ENCODE data around the gene AKAP6.
"Not testable (repeated sequence)": the region's sequence is repeated elsewhere in the genome, so short reads cannot be mapped to it uniquely, and the experiment has no call there.

Gene AKAP6

DNA sequence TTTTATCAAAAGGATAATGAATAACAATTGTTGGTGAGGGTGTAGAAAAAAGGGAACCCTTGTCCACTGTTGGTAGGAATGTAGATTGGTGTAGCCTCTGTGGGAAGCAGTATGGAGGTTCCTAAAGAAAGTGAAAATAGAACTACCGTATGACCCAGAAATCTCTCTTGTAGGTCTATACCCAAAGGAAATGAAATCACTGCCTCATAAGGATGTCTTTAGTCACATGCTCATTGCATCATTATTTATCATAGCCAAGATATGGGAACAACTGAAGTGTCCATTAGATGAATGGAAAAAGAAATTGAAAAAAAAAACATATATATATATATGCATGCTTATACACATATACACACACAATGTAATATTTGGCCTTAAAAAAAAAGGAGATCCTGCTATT is 450.7 kb downstream of the AKAP6 start:
- in situ Hi-C loops (cut with HindIII; ENCODE audit: low sequenced_read_pairs), result no loop called here

GRCh38 chr14:32784405-32784804 is 455.3 kb downstream of the AKAP6 start:
- in situ Hi-C loops (cut with HindIII; ENCODE audit: low sequenced_read_pairs), result no loop called here

GRCh38 chr14:32785585-32785984 is 456.5 kb downstream of the AKAP6 start:
- in situ Hi-C loops (cut with HindIII; ENCODE audit: low sequenced_read_pairs), result no loop called here

- in situ Hi-C loops (cut with HindIII; ENCODE audit: low sequenced_read_pairs), result no loop called here
Measured at GRCh38 chr14:32786886-32787285, 457.8 kb downstream of the AKAP6 start.

DNA sequence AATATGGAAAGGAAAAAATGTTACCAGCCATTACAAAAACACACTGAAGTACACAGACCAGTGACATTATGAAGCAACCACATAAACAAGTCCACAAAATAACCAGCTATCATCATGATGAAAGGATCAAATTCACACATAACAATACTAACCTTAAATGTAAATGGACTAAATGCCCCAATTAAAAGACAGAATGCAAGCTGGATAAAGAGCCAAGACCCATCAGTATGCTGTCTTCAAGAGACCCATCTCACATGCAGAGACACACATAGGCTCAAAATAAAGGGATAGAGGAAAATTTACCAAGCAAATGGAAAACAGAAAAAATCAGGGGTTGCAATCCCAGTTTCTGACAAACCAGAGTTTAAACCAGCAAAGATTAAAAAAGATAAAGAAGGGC is 463.9 kb downstream of the AKAP6 start:
- in situ Hi-C loops (cut with HindIII; ENCODE audit: low sequenced_read_pairs), result not testable (repeated sequence)

DNA sequence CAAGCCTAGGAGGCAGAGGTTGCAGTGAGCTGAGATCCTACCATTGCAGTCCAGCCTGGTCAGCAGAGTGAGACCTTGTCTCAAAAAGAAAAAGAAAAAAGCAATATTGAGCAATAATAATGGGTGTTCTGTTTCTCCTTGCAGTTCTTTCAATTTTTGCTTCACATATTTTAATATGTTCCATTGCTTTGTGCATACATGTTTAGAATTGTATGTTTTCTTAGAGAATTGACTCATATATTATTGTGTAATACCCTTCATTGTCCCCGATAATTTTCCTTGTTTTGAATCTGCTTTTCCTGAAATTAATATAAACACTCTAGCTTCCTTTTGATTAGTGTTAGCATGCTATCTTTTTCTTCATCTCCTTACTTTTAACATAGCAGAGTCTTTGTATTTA is 471.2 kb downstream of the AKAP6 start:
- in situ Hi-C loops (cut with HindIII; ENCODE audit: low sequenced_read_pairs), result no loop called here

GRCh38 chr14:32802295-32802694 is 473.2 kb downstream of the AKAP6 start:
- in situ Hi-C loops (cut with HindIII; ENCODE audit: low sequenced_read_pairs), result no loop called here

GRCh38 chr14:32805979-32806378 is 476.9 kb downstream of the AKAP6 start:
- in situ Hi-C loops (cut with HindIII; ENCODE audit: low sequenced_read_pairs), result no loop called here

GRCh38 chr14:32808644-32809043 is 479.5 kb downstream of the AKAP6 start:
- in situ Hi-C loops (cut with HindIII; ENCODE audit: low sequenced_read_pairs), result no loop called here

- in situ Hi-C loops (cut with HindIII; ENCODE audit: low sequenced_read_pairs), result no loop called here
Measured at GRCh38 chr14:32809255-32809654, 480.2 kb downstream of the AKAP6 start.

GRCh38 chr14:32813401-32813800 is 484.3 kb downstream of the AKAP6 start:
- in situ Hi-C loops (cut with HindIII; ENCODE audit: low sequenced_read_pairs), result no loop called here

GRCh38 chr14:32814721-32815120 is 485.6 kb downstream of the AKAP6 start:
- in situ Hi-C loops (cut with HindIII; ENCODE audit: low sequenced_read_pairs), result no loop called here

DNA sequence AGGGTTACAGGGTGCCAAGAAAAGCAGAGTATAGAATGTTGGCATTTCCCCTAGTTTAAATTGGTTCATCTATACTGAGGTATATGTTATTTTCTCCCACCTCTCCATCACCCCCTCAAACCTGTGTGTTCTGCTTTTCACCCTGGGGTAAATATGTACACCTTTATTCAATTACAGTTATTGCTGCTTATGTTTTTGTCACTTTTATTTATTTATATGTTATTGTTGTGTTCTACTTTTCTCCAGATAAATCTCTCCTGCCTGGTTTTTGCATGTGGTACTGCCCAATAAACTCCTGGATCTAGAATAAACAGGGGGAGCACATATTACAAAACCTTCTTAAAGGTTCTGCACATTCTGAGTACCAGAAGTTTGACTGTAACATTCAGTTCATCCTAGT is 487.5 kb downstream of the AKAP6 start:
- in situ Hi-C loops (cut with HindIII; ENCODE audit: low sequenced_read_pairs), result no loop called here

DNA sequence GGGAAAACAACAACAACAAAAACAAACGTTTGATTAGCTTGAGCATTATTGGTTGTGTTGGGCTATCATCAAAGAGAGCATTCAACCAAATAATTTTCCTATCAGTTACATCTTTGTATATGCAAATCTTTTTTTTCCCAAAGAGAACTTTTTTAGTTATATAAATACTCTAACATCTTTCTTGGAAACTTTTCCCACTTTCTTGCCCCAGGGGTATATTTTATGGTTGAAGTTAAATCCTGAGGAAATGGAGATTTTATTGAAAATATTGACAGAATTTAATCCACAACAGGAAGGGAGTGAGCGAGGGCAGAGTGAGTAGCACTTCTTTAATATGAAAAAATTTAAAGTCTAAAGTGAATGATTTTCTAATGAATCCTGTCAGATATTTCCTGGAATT is 488.7 kb downstream of the AKAP6 start:
- in situ Hi-C loops (cut with HindIII; ENCODE audit: low sequenced_read_pairs), result no loop called here

- in situ Hi-C loops (cut with HindIII; ENCODE audit: low sequenced_read_pairs), result no loop called here
Measured at GRCh38 chr14:32818581-32818980, 489.5 kb downstream of the AKAP6 start.

GRCh38 chr14:32820181-32820580 is 491.1 kb downstream of the AKAP6 start:
- in situ Hi-C loops (cut with HindIII; ENCODE audit: low sequenced_read_pairs), result loop anchor here (10.0 kb wide), 1 partner anchor 75 kb away; no protein-coding TSS in a partner anchor

- in situ Hi-C loops (cut with HindIII; ENCODE audit: low sequenced_read_pairs), result loop anchor here (10.0 kb wide), 1 partner anchor 74 kb away; no protein-coding TSS in a partner anchor
Measured at GRCh38 chr14:32820682-32821081, 491.6 kb downstream of the AKAP6 start.

- in situ Hi-C loops (cut with HindIII; ENCODE audit: low sequenced_read_pairs), result loop anchor here (10.0 kb wide), 1 partner anchor 73 kb away; no protein-coding TSS in a partner anchor
Measured at GRCh38 chr14:32821964-32822653, 493.0 kb downstream of the AKAP6 start.

DNA sequence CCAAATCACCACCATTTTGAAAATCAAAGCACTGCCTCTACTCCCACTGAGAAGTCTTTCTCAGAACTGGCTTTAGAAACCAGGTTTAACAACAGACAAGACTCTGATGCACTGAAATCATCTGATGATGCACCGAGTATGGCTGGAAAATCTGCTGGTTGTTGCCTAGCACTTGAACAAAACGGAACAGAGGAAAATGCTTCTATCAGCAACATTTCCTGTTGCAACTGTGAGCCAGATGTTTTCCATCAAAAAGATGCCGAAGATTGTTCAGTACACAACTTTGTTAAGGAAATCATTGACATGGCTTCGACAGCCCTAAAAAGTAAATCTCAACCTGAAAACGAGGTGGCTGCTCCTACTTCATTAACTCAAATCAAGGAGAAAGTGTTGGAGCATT is 494.6 kb downstream of the AKAP6 start:
- in situ Hi-C loops (cut with HindIII; ENCODE audit: low sequenced_read_pairs), result loop anchor here (10.0 kb wide), 1 partner anchor 71 kb away; no protein-coding TSS in a partner anchor

- in situ Hi-C loops (cut with HindIII; ENCODE audit: low sequenced_read_pairs), result loop anchor here (10.0 kb wide), 1 partner anchor 71 kb away; no protein-coding TSS in a partner anchor
Measured at GRCh38 chr14:32824195-32824594, 495.1 kb downstream of the AKAP6 start.

DNA sequence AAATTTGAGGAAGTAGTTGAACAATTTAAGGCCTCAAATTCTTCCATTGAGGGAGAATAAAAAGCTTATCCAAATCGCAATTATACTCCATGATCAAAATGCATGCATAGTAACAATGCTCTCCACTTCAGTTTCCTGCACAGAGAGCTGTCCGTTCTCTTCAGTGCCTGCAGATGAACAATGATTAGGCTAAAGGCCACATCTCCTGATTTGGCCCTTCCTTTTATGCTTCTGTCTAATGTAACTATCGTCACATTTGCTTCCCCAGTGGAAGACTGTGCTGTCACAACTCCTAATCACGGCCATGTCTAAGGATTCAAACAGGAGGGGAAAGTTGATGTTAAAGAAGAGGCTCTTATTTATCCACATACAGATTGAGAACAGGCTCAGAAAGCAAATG is 496.0 kb downstream of the AKAP6 start:
- in situ Hi-C loops (cut with HindIII; ENCODE audit: low sequenced_read_pairs), result loop anchor here (10.0 kb wide), 1 partner anchor 70 kb away; no protein-coding TSS in a partner anchor

DNA sequence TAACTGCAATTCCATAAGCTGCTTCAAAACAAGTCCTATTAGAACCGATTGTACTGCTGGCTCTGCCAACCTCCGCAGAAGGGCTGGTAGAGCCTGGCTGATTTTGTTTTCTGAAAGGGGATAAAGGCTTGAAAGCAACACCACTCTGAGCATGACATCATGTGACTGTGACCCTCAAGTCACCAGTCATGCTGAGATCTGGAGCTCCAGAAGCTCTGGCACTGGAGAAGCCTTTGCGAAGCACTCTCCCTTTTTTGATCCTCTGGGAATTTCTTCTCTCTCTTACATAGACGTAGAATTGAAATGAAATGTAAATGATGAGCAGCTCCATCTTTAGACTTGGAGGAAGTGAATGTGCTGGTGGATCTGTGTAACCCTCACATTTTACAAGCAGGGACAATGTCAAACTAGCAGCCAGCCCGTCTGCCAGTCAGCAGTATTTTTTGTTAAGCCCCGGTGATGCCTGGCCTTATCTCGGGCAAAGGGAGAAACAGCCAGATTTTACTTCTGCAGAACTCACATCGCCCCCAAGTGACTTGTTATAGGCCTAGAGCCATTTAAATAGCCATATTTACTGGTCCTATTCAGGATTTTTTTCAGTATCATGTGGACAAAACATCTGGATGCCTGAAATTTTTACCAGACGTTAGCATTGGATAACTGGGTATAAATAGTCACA is 497.4 kb downstream of the AKAP6 start:
- in situ Hi-C loops (cut with HindIII; ENCODE audit: low sequenced_read_pairs), result loop anchor here (10.0 kb wide), 1 partner anchor 68 kb away; no protein-coding TSS in a partner anchor

All from DLD1 (cell line).